SK-N-SH treated with all-trans-retinoic acid at 6 μM for 48 hours (cell line): ENCODE results near the gene PRKAA1.

Experiments used
- ARNTL ChIP-seq: fragments of 450-650 bp; formaldehyde crosslinking; IDR thresholded peaks from 2 replicates; pipeline ENCODE4 v1.5.0; 2020; ENCODE audit warnings: low read depth, mild to moderate bottlenecking, moderate library complexity, borderline replicate concordance
- CREB5 ChIP-seq: fragments of 250-450 bp; sonication (Bioruptor Pico); IDR thresholded peaks from 2 replicates; pipeline ENCODE4 v1.5.1; 2020; ENCODE audit warnings: low read depth, mild to moderate bottlenecking, moderate library complexity
- CSRNP3 ChIP-seq: fragments of 250-450 bp; sonication (Bioruptor Pico); IDR thresholded peaks from 2 replicates; pipeline ENCODE4 v1.5.1; 2021; ENCODE audit warnings: mild to moderate bottlenecking, moderate library complexity
- GLIS3 ChIP-seq: fragments of 250-450 bp; sonication (Bioruptor Pico); IDR thresholded peaks from 2 replicates; pipeline ENCODE4 v1.5.0; 2020; ENCODE audit warnings: mild to moderate bottlenecking, moderate library complexity
- ISL1 ChIP-seq: fragments of 250-450 bp; sonication (Bioruptor Pico); IDR thresholded peaks from 2 replicates; pipeline ENCODE4 v2.1.2; 2022; ENCODE audit warnings: mild to moderate bottlenecking, moderate library complexity
- OSR1 ChIP-seq: fragments of 250-450 bp; sonication (Bioruptor Pico); IDR thresholded peaks from 2 replicates; pipeline ENCODE4 v1.8.0; 2022; ENCODE audit warnings: moderate library complexity, mild to moderate bottlenecking, inconsistent platforms
- RARB ChIP-seq: fragments of 250-450 bp; sonication (Bioruptor Pico); IDR thresholded peaks from 2 replicates; pipeline ENCODE4 v1.8.0; 2021; ENCODE audit warnings: mild to moderate bottlenecking, moderate library complexity
- TOX ChIP-seq: fragments of 250-450 bp; sonication (Bioruptor Pico); IDR thresholded peaks from 2 replicates; pipeline ENCODE4 v1.8.0; 2021; ENCODE audit warnings: mild to moderate bottlenecking, moderate library complexity, borderline replicate concordance
- ZNF565 ChIP-seq: fragments of 450-650 bp; formaldehyde crosslinking; conservative IDR thresholded peaks from 2 replicates; pipeline ENCODE4 v1.5.0; 2020; ENCODE audit warnings: low read depth, mild to moderate bottlenecking, moderate library complexity
- ZNF70 ChIP-seq: fragments of 450-650 bp; formaldehyde crosslinking; IDR thresholded peaks from 2 replicates; pipeline ENCODE4 v1.5.0; 2020; ENCODE audit warnings: mild to moderate bottlenecking, moderate library complexity
- ZNF8 ChIP-seq: fragments of 450-650 bp; formaldehyde crosslinking; IDR thresholded peaks from 2 replicates; pipeline ENCODE4 v1.5.0; 2020; ENCODE audit warnings: mild to moderate bottlenecking, moderate library complexity
- TF ChIP-seq, protein P1 (sequence below): fragments of 250-450 bp; sonication (Bioruptor Pico); IDR thresholded peaks from 2 replicates; pipeline ENCODE4 v1.8.0; 2021; ENCODE audit warnings: low read depth, mild to moderate bottlenecking, moderate library complexity, borderline replicate concordance
- TF ChIP-seq, protein P2 (sequence below): fragments of 250-450 bp; sonication (Bioruptor Pico); IDR thresholded peaks from 2 replicates; pipeline ENCODE4 v1.5.0; 2020; ENCODE audit warnings: mild to moderate bottlenecking, moderate library complexity
- TF ChIP-seq, protein P3 (sequence below): fragments of 250-450 bp; sonication (Bioruptor Pico); IDR thresholded peaks from 2 replicates; pipeline ENCODE4 v1.8.0; 2020; ENCODE audit warnings: mild to moderate bottlenecking, moderate library complexity, borderline replicate concordance

DNA sequence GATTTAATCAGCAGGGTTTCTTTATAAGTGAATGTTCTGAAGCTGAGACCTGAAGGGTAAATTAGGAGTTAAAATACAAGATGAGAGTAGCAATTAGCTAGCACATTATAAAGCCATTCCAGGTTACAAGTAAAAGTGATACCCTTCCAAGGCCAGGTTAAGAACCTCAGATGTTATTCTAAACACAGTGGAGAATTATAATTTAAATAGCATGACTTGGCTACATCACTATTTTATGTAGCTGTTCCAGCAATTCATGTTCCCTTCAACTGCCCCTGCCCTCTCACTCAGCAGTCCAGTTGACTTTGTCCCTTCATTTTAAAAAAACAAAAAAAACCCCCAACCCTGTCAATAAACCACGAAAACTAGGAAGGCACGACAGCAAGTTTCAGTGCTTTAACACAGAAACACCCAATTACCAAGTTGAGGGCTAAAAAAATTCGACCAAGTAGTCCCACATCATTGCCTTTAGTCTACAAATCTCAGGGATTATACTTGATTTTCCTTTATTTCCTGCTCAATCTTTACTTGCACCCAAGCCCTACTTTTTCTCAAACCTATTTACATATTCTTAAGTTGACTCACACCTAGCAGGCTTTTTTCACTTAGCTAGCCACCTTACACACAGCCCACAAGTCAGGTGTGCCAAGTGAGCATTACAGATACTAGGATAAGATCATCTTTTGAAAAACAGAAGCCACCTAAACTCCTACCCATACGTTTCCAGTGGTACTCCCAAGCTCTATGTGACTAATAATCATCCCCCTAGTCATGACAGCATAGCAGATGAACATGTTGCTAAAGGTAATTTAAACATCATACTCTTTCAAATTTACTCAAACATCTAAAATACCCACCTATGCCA lies 33.4 kb upstream of the PRKAA1 start:
- TF ChIP-seq RARB (CRISPR knock-in tag) (no peak), TOX (CRISPR knock-in tag) (no peak), GLIS3 (CRISPR knock-in tag) (no peak), OSR1 (CRISPR knock-in tag) (no peak), CREB5 (CRISPR knock-in tag) (no peak), ISL1 (no peak), ARNTL (CRISPR knock-in tag) (no peak), ZNF70 (CRISPR knock-in tag) (no peak), CSRNP3 (CRISPR knock-in tag) (no peak), ZNF8 (no peak), ZNF565 (CRISPR knock-in tag) (no peak)
- TF ChIP-seq, protein P1, sequence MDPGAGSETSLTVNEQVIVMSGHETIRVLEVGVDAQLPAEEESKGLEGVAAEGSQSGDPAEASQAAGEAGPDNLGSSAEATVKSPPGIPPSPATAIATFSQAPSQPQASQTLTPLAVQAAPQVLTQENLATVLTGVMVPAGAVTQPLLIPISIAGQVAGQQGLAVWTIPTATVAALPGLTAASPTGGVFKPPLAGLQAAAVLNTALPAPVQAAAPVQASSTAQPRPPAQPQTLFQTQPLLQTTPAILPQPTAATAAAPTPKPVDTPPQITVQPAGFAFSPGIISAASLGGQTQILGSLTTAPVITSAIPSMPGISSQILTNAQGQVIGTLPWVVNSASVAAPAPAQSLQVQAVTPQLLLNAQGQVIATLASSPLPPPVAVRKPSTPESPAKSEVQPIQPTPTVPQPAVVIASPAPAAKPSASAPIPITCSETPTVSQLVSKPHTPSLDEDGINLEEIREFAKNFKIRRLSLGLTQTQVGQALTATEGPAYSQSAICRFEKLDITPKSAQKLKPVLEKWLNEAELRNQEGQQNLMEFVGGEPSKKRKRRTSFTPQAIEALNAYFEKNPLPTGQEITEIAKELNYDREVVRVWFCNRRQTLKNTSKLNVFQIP: no peak
- TF ChIP-seq, protein P2, sequence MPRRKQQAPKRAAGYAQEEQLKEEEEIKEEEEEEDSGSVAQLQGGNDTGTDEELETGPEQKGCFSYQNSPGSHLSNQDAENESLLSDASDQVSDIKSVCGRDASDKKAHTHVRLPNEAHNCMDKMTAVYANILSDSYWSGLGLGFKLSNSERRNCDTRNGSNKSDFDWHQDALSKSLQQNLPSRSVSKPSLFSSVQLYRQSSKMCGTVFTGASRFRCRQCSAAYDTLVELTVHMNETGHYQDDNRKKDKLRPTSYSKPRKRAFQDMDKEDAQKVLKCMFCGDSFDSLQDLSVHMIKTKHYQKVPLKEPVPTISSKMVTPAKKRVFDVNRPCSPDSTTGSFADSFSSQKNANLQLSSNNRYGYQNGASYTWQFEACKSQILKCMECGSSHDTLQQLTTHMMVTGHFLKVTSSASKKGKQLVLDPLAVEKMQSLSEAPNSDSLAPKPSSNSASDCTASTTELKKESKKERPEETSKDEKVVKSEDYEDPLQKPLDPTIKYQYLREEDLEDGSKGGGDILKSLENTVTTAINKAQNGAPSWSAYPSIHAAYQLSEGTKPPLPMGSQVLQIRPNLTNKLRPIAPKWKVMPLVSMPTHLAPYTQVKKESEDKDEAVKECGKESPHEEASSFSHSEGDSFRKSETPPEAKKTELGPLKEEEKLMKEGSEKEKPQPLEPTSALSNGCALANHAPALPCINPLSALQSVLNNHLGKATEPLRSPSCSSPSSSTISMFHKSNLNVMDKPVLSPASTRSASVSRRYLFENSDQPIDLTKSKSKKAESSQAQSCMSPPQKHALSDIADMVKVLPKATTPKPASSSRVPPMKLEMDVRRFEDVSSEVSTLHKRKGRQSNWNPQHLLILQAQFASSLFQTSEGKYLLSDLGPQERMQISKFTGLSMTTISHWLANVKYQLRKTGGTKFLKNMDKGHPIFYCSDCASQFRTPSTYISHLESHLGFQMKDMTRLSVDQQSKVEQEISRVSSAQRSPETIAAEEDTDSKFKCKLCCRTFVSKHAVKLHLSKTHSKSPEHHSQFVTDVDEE (CRISPR knock-in tag): no peak
- TF ChIP-seq, protein P3, sequence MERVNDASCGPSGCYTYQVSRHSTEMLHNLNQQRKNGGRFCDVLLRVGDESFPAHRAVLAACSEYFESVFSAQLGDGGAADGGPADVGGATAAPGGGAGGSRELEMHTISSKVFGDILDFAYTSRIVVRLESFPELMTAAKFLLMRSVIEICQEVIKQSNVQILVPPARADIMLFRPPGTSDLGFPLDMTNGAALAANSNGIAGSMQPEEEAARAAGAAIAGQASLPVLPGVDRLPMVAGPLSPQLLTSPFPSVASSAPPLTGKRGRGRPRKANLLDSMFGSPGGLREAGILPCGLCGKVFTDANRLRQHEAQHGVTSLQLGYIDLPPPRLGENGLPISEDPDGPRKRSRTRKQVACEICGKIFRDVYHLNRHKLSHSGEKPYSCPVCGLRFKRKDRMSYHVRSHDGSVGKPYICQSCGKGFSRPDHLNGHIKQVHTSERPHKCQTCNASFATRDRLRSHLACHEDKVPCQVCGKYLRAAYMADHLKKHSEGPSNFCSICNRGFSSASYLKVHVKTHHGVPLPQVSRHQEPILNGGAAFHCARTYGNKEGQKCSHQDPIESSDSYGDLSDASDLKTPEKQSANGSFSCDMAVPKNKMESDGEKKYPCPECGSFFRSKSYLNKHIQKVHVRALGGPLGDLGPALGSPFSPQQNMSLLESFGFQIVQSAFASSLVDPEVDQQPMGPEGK (CRISPR knock-in tag): no peak
